Measurements from ENCODE around the gene TRPV2. TPM values are rescaled to one million over a fixed set of nuclear protein-coding genes. Genes with fewer than 3 reads are reported as not detected.
"Not testable (repeated sequence)": the region's sequence is repeated elsewhere in the genome, so short reads cannot be mapped to it uniquely, and the experiment has no call there.

The TRPV2 gene
- total RNA-seq, 1 donor: 71.3 TPM

GRCh38 chr17:16391451-16391850 is 23.9 kb upstream of the TRPV2 start:
- Histone ChIP-seq H3K9me3 (ENCODE audit: low read depth, low read length) (no peaks in the 10 kb centered on the region), H2AFZ (ENCODE audit: low read length) (no peak overlapping the region), H3K4me3 (ENCODE audit: insufficient read depth, low read length) (no peak overlapping the region), H3K79me2 (ENCODE audit: insufficient read depth, low read length) (no peaks in the 10 kb centered on the region), H3K27ac (ENCODE audit: low read depth, low read length) (no peak overlapping the region), H3K4me2 (ENCODE audit: insufficient read depth, low read length) (no peak overlapping the region), H3K27me3 (ENCODE audit: insufficient read depth, low read length) (no peaks in the 10 kb centered on the region), H4K20me1 (ENCODE audit: insufficient read depth, low read length) (no peaks in the 10 kb centered on the region), H3K4me1 (ENCODE audit: insufficient read depth, low read length) (no peaks in the 10 kb centered on the region), H3K36me3 (ENCODE audit: insufficient read depth, low read length) (no peaks in the 10 kb centered on the region)
- TF ChIP-seq CTCF (IDR thresholded peaks at IDR 0.05; ENCODE audit: extremely low read depth, low read depth, low read length): no peak
- no peak for DNase-seq (ENCODE audit: insufficient read length, low spot score, missing footprints)

GRCh38 chr17:16392491-16392890 is 22.9 kb upstream of the TRPV2 start:
- H3K4me2 ChIP-seq (ENCODE audit: insufficient read depth, low read length); H3K4me3 ChIP-seq (ENCODE audit: insufficient read depth, low read length); H3K27me3 ChIP-seq (ENCODE audit: insufficient read depth, low read length); DNase-seq (ENCODE audit: insufficient read length, low spot score, missing footprints); H3K36me3 ChIP-seq (ENCODE audit: insufficient read depth, low read length); H3K27ac ChIP-seq (ENCODE audit: low read depth, low read length); H3K9me3 ChIP-seq (ENCODE audit: low read depth, low read length); H3K4me1 ChIP-seq (ENCODE audit: insufficient read depth, low read length); H2AFZ ChIP-seq (ENCODE audit: low read length); H3K79me2 ChIP-seq (ENCODE audit: insufficient read depth, low read length); H4K20me1 ChIP-seq (ENCODE audit: insufficient read depth, low read length): not testable (repeated sequence)

GRCh38 chr17:16395887-16396286 is 19.5 kb upstream of the TRPV2 start:
- not testable (repeated sequence) for H3K27me3 ChIP-seq (ENCODE audit: insufficient read depth, low read length); H3K36me3 ChIP-seq (ENCODE audit: insufficient read depth, low read length); H4K20me1 ChIP-seq (ENCODE audit: insufficient read depth, low read length); H3K79me2 ChIP-seq (ENCODE audit: insufficient read depth, low read length); H3K4me2 ChIP-seq (ENCODE audit: insufficient read depth, low read length); H3K27ac ChIP-seq (ENCODE audit: low read depth, low read length); H2AFZ ChIP-seq (ENCODE audit: low read length); H3K4me3 ChIP-seq (ENCODE audit: insufficient read depth, low read length); H3K4me1 ChIP-seq (ENCODE audit: insufficient read depth, low read length); H3K9me3 ChIP-seq (ENCODE audit: low read depth, low read length)
- DNase-seq (ENCODE audit: insufficient read length, low spot score, missing footprints): peak; percentile 48

GRCh38 chr17:16396693-16397092 is 18.7 kb upstream of the TRPV2 start:
- H3K4me1 ChIP-seq (ENCODE audit: insufficient read depth, low read length); H2AFZ ChIP-seq (ENCODE audit: low read length); H3K4me3 ChIP-seq (ENCODE audit: insufficient read depth, low read length); H3K79me2 ChIP-seq (ENCODE audit: insufficient read depth, low read length); H4K20me1 ChIP-seq (ENCODE audit: insufficient read depth, low read length); H3K4me2 ChIP-seq (ENCODE audit: insufficient read depth, low read length); H3K27ac ChIP-seq (ENCODE audit: low read depth, low read length); DNase-seq (ENCODE audit: insufficient read length, low spot score, missing footprints); H3K36me3 ChIP-seq (ENCODE audit: insufficient read depth, low read length); H3K9me3 ChIP-seq (ENCODE audit: low read depth, low read length); H3K27me3 ChIP-seq (ENCODE audit: insufficient read depth, low read length): not testable (repeated sequence)

GRCh38 chr17:16398270-16399267 is 16.8 kb upstream of the TRPV2 start:
- no peak for DNase-seq (ENCODE audit: insufficient read length, low spot score, missing footprints)
- TF ChIP-seq CTCF (IDR thresholded peaks at IDR 0.05; ENCODE audit: extremely low read depth, low read depth, low read length): no peak
- no peak overlapping the region for H3K4me3 ChIP-seq (ENCODE audit: insufficient read depth, low read length)
- no peak overlapping the region for H3K4me2 ChIP-seq (ENCODE audit: insufficient read depth, low read length)
- no peak overlapping the region for H3K27ac ChIP-seq (ENCODE audit: low read depth, low read length)
- H2AFZ ChIP-seq (ENCODE audit: low read length): no peak overlapping the region
- no peaks in the 10 kb centered on the region for H3K79me2 ChIP-seq (ENCODE audit: insufficient read depth, low read length)
- H3K27me3 ChIP-seq (ENCODE audit: insufficient read depth, low read length): no peaks in the 10 kb centered on the region
- no peaks in the 10 kb centered on the region for H3K4me1 ChIP-seq (ENCODE audit: insufficient read depth, low read length)
- H3K36me3 ChIP-seq (ENCODE audit: insufficient read depth, low read length): no peaks in the 10 kb centered on the region
- H4K20me1 ChIP-seq (ENCODE audit: insufficient read depth, low read length): no peaks in the 10 kb centered on the region
- H3K9me3 ChIP-seq (ENCODE audit: low read depth, low read length): no peaks in the 10 kb centered on the region

GRCh38 chr17:16403847-16404246 is 11.5 kb upstream of the TRPV2 start:
- Histone ChIP-seq H3K4me1 (ENCODE audit: insufficient read depth, low read length) (peaks cover 10% of the 10 kb centered on the region), H3K4me2 (ENCODE audit: insufficient read depth, low read length) (peak overlapping the region; percentile 63), H3K27ac (ENCODE audit: low read depth, low read length) (peak overlapping the region; percentile 60), H2AFZ (ENCODE audit: low read length) (peak overlapping the region; percentile 8), H3K4me3 (ENCODE audit: insufficient read depth, low read length) (peak overlapping the region; percentile 40)
- not testable (repeated sequence) for H4K20me1 ChIP-seq (ENCODE audit: insufficient read depth, low read length); H3K36me3 ChIP-seq (ENCODE audit: insufficient read depth, low read length); H3K27me3 ChIP-seq (ENCODE audit: insufficient read depth, low read length); H3K9me3 ChIP-seq (ENCODE audit: low read depth, low read length); H3K79me2 ChIP-seq (ENCODE audit: insufficient read depth, low read length); DNase-seq (ENCODE audit: insufficient read length, low spot score, missing footprints)

Measured in osteoblast (primary cell).